Measurements from ENCODE around the gene CTSH.
"Not testable (repeated sequence)": the region's sequence is repeated elsewhere in the genome, so short reads cannot be mapped to it uniquely, and the experiment has no call there.

Gene CTSH

DNA sequence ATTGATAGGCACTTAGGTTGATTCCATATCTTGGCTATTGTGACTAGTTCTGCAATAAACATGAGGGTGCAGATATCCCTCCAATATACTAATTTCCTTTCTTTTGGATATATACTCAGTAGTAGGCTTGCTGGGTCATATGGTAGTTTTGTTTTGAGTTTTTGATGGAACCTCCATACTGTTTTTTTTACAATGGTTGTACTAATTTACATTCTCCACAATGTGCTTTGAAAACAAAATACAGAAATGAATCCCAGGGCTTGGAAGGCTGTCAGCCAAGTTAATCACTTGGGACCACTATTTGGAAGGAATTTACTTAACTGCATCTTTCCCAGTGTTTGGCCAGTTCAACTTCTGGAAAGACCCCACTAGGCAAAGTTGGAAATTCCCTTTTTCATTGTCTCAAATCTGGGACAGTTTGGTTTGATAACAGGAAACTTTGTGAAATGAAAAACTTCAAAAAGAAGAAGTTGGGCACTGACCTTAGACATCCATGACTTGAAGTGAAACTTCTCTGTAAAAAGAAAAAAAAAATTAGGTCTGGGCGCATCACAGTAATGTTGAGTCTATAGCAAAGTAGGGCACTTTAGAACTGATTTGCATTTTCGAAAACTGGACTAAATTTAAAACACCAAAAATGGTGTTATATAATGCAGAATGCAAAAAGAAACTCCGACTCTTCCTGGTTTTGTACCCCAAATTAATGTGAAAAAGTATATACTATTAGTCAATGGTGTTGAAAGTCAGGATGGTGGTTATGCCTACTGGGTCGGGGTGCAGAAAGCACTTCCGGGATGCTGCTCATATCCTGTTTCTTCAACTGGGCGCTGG lies 6.0 kb downstream of the CTSH start:
- DNase-seq = peak; percentile 90 to 94

DNA sequence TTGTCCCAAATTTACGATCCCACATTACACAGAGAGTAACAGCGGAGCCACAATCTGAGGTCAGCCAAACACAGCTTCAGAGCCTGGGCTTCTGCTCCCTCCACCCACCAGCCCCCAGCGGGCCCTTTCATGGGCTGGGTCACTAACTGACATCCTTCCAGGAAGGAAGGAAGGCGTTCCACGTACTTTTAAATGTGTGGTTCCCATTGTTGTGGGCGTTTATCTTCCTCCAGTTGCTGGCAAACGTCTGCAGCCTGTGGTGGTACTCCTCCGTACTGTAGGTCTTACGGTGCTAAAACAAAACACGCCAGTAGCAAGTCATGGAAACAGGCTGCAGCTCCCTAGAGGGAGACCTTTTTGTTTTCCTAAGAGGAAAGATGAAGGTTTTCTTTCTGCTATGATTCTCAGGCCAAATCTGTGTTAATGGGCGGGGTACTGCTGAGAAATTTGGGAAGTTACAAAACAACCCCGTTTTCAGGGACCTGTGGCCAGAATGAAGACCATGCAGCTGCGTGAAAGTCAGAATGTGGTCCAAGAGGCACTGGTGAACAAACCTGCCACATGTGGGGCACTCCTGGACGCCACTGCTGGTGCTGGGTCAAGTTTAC lies 7.6 kb downstream of the CTSH start:
- DNase-seq = peak; percentile 80 to 82

DNA sequence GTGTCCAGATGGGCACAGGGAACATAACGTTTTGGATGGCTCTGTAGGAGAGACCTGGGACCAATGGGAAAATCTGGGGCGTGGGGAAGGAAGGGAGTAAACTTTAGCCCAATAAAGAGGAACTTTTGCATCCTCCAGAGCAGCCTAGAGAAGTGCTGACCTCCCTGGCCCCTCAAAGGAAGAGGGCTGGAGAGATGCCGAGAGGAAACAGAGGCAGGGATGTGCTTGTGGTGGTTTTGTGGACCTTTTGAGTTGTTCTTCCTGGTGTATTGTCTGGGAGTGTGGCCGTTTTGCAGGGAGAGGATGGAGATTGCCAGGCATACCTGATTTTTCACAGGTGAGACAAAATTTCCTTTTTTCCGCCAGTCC lies 10.2 kb downstream of the CTSH start:
- no peak for DNase-seq

DNA sequence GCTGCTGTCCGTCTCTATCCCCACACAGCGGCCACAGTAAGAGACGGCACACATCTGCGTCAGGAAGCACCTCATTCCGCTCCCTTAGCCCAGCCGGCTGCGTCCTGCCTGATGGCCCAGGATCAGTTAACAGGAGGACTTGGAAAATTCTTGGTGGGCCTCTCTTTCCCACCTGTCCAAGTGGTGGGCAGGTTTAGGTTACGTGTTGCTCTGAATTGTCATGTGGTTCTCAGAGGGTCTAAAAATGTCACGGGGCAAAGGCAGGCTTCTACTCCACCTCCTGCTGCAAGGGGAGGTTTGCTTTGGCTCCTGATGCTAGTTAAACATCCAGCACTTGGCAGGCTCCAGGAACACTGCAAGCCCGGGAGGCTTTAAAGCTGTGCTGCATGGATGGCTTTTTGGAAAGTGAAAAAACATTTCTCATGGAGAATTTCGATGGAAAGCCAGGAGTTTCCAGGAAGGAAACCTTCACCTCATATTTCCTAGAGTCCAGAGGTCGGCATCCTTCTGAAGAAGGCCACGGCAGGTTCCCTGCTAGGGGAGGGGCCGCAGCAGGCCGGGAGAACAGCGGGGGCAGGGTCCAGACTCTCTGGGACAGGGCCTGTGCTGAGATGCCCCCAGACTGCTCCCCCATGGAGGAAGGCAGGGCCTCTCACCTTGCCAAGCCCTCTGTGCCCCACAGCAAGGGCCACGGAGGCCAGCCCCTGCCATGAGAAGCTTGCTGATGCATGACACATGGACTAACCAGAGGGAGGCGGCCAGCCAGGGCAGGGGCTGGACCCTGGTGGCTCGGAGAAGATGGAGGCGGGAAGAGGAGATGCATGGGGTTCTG lies 10.8 kb downstream of the CTSH start:
- no peak for DNase-seq

DNA sequence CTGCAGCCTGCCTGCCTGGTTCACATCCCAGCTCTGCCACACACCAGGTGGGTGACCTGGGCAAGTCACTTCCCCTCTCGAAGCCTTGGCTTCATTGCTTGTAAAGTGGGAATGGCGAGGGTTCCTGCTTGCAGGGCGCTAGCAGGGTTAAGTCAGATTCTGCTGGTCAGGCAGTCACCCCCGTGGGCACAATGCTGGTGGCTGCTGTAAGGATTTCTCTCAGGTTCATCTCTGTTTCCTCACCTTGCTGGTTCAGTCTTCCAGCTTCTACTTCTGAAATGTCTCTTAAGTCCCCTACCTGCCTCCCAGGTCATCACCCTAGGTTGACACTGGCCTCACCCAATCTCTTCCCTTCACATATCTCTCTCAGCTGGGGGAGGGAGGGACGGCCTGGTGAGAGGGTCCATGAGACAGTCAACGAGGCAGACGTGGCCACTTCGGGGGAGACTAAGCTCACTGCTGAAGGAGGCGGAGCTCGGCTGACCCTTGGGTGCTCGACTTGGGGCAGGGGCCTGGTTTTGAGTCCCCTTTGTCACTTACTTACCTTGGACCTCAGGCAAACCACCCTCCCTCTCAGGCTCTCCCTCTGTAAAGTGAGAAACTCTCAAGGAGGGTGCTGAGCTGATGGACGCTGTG lies 11.5 kb downstream of the CTSH start:
- no peak for DNase-seq

DNA sequence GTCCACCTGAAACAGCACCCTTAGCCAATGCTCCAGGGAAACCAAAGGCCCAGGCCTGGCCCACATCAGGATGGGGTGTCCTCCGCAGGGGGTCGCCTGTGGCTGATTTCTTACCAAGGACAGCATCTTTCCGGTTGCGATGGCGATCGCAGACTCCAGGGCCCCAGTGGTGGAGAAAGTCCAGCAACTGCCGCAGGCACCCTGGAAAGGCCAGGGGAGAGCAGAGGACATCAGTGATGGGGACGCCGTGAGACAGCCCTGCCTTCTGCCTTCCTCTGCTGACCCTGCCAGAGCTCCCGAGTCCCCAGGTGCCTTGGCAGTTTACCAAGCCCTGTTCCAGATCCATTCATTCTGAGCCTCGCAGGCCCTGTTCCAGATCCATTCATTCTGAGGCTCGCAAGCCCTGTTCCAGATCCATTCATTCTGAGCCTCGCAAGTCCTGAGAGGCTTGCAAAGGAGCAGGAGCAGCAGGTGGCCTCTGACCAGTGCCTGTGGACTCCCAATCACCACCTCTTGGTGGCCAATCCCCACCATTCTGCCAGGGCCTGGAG lies 12.5 kb downstream of the CTSH start:
- DNase-seq = no peak

DNA sequence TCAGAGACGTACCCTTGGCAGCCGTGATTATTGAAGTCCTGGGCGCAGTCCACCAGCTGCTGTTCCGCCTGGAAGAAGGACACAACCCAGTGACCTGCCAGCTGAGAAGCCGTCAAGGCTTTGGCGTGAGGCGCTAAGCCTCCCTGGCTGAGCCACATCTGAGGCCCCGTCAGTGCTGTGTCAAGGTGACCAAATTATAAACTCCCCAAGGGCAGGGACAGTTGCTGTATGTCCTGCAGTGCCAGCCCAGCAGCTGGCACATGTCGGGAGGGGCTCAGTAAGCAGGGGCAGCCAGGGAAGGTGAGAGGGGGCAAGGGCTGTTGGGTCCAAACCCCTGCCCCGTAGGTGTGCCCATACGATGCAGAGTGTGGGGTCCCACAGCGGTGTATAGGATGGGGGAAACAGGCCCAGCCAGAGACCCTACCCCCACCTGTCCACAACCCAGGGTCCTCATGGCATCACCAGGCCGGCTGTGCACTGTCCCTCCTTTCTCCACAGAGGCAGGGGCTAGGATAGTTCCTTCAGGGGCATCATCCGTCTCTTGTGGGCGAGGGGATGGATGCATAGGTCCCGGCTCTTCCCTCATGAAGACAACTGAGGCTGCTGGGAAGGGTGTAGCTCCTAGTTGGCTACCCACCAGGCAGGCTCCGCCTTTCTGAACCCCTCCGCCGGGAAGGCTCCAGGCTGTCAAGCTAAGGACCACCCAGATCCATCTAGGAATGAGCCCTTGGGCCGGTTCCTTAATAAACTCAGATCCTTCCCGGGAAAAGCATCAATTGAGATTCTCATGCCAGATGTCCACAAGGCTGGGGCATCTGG lies 13.2 kb downstream of the CTSH start:
- no peak for DNase-seq

DNA sequence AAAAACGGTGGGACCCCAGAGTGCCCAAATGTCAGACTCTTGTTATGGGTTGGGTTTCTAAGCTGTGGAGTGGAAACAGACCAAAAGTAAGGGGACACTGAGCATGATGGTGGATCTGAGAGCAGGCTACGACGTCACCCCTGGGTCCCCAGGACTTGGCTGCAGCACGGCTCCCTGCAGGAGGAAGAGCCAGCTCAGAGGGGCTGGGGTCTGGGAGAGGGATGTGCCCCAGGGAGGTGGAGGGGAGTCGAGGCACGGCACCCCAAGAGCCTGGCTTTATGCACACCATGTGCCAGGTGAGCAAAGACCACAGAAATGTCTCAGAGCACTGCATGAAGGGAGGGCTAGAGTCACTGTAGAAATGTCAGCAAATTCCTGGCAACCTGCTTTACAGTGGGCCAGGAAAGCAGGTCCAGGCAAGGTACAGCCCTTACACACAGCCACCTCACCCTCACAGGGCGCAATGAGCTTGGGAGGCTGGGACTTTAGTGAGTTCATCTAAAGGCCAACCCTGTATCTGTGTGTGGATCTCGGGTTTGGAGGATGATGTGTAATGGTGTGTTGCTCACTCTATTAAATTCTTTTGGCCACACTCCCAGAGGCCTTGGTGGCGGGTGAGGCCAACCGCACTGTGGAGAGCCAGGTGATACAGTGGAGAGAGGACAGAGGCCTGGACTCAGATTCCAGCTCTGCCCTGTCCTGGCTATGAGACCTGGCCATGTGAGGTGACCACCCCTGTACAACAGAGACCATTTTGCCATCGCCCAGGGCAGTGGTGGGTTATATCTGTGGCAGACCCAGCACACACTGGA lies 14.1 kb downstream of the CTSH start:
- no peak for DNase-seq

DNA sequence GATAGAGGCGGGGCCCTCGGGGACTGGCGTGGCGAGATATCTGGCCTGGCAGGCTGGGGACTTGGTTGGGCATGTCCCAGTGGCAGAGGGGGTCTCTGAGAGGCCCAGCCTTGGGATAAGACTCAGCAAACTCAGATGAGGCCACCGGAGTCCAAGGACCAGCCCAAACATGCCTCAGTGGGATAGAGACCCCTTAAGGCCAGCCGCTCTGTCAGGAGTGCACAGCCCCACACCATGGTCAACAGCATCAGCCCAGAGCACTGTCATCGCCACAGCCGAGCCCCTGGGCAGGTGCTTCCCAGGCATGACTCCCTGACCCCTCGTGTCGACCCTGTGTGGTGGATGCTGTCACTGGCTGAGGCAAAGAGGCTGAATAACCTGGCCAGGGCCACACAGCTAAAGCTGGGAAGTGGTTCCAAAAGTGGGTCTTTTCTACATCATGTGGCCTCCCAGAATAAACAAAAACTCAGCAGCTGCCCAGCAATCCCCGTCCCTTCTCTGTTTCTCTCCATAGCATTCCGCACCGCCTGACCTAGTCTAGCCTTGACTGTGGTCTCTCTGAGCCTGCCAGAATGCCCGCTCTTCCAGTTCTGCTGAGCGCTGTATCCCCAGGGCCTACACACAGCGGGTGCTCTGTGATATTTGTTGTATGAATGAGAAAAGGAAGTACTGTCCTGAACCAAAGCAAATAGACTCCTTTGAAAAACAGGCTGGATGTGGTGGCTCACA lies 15.1 kb downstream of the CTSH start:
- no peak for DNase-seq

DNA sequence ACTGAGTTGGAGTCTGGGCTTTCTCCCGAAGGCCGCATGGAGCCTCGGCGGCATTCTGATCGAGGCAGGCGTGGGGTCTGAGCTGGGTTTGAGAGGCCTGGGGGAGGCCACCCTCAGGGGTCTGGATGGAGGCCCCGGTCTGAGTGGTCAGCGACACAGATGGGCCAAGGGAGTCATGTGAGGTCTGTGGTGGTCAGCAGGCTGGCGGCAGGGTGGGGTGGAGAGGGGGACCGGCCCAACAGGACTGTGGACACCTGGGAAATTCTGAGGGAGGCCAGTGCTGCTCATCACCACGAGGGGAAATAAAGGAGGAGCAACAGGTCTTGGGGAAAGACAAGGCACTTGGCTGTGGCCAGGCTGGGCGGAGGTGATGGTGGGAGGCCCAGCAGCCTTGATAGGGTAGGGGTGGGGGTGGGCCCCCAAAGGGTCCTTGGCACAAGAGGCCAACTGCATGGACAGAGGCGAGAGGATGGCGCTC lies 16.2 kb downstream of the CTSH start:
- no peak for DNase-seq

DNA sequence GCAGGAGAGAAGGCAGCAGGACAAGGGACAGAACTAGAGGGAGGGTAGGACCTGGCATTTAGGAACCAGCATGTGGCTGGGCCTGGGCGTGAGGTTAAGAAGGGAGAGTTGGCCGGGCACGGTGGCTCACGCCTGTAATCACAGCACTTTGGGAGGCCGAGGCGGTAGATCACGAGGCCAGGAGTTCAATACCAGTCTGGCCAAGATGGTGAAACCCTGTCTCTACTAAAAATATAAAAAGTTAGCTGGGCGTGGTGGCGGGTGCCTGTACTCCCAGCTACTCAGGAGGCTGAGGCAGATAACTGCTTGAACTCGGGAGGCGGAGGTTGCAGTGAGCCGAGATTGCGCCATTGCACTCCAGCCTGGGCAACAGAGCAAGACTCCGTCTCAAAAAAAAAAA lies 16.7 kb downstream of the CTSH start:
- not testable (repeated sequence) for DNase-seq

DNA sequence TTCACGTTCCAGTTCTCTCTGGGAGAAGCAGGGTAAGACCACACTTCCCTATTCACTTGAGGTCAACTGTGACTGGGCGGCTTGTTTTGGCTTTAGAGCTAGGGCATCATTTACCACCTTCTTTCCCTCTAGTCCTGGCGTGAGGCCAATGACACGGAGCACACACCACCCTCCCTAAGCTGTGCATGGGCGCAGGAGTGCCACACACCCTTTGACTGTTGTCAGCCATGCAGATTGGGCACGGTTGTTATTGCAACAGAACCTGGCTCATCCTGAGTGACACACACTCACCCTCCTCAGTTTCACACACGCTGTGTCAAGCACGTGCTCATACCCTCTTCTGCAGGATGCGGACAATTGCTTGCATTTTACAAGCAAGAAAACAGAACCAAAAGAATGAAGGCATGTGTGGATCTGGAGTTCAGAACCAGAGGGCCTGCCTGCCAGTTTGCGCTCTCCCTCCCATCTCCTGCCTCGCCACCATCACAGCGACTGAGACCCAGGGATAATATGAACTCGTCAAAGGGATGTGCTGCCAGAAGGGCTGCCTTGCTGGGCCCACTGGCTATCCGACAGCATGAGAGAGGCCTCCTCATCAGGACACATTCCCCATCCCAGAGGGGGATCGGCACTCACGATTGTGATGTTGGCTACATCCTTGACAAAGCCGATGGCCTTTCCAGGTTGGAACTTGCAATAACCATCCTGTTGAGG lies 17.6 kb downstream of the CTSH start:
- DNase-seq = peak; percentile 62 to 68

DNA sequence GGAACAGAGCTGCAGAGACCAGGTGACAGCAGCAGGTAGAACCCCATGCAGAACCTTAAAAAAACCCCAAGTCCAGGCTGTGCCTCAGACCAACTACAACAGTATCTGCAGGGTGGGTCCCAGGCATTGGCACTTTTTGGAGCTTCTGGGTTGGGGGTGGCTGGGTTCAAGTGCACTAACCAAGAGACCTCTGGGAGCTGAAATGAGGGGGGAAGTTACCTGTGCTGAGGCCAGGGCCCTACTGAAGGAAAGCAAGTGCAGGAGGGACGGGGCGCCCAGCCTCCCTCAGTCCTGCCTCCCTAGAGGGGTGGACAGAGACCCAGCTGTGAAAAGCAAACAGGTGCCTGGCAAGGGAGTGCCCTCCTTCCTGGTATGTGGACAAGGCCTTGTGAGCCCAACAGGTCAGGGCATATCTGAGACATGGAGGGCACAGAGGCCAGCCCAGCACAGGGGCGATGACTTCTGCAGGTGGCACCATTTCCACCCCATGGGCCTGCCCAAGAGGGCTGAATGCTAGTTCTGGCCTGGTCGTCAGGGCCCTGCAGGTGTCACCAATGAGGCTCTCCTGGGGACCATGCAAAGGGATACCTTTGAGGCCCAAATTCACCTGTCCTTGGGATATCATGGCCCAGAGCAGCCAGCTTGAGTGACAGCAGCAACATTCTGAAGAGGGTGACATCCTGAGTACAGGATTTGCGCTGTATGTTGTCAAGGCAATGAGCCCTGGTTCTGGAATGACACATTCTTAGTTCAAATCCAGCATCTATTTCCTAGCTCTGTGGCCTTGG lies 18.7 kb downstream of the CTSH start:
- DNase-seq = no peak

DNA sequence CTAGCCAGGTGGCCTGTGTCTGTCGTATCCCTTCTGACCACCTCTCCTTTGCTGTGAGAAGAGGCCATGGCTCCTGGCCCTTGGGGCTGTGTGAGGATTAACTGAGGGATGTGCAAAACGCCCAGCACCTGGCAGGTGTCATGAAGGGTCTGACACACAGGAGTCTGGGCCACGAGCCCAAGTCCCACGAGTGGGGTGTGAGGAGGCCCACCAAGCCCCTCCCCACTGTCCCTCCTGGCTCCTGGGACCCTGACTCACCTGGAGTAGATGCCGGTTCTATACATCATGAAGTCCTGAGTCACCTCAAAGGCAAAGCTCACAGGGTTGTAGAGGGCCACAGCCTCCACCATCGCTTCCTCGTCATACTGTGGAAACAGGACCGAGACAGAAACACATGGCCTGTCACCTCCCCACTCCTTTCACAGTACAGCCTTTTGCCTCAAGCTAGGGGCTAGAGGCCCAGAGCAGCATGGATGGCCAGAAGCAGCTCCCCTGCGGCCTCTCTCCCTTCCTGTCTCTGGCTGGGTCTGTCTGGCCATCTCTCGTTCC lies 19.7 kb downstream of the CTSH start:
- no peak for DNase-seq

DNA sequence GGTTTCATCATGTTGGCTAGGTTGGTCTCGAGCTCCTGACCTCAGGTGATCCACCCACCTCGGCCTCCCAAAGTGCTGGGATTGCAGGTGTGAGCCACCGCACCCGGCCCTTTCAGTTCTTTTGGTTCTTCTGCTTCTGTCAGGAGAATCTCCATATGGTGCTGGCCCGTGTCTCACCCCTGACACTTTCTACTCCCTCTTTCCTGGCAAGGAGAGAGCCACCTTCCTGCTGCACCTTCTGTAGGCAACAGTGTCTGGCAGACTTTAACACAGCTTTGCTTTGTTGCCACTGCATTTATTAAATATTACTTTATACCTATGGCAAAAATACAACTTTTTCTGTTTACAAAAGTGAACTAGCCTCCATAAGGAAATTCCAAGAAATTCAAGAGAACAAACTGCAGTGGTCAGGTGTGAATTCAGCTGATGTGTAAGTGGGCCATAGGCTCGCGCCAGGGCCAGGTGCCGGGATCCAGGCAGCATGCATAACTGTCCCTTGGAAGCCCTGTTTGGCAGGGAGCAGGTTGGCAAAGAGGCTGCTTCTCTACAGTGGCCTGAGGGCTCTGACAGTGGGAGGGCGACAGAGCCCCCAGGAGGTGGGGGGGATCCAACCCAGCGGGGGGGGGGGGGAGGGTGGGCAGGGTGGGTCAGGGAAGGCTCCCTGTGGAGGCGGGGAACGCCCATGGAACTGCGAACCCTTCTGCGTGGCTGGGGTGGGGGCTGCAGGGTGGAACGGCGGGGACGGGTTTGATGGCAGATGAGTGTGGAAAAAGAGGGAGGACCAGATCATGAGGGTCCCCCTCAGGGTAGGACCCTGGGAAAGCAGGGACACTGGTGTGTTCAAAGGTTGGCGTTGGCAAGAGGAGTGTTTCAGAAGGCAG lies 21.1 kb downstream of the CTSH start:
- DNase-seq = no peak

DNA sequence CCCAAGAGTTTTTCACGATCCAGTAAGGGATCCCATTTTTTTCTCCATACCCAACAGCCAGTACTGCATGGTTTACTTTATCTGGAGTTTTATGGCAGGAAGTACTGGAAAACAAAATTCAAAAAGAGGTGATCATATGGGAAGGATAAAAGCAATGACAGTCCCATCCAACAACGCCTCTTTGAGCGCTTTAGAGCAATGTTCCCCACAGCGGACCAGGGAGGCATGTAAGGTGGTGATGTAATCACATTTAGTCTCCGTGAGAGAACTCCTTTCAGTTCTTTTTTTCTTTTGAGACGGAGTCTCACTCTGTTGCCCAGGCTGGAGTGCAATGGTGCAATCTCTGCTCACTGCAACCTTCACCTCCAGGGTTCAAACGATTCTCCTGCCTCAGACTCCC lies 21.8 kb downstream of the CTSH start:
- DNase-seq = peak in 1 of 2 donors; percentile 39

DNA sequence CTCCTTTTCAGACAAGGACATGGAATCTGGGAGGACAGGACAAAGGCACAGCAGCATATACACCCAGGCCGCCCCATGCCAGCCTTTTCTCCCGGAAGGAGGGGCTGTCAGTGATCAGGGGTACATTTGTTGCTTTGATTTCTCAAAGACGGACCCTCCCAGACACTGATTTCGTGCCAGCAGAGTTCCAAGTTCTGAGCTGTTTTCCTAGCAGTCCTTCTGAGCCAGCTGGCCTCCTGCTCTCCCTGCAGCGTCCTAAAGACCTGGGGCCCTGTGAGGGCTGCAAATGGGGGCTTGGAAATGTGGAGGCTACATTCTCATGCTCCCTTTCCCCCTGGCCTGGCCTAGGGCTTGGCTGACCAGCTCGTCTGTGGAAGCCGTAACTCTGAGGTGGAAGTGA lies 22.3 kb downstream of the CTSH start:
- no peak for DNase-seq
